T47D (cell line): ENCODE data around the gene PGAM1.

ENCODE experiments used
- DNase-seq, 2 experiments: peaks; one replicate each; pipeline versions ENCODE4 v3.0.0 to v3.0.0-alpha.2; 2011 to 2012; ENCODE audit warnings: low read depth in 1 of 2, low spot score in 1 of 2
- JUND ChIP-seq: IDR thresholded peaks from 2 replicates; pipeline ENCODE4 v1.6.1; 2012; ENCODE audit warnings: low read depth
- in situ Hi-C: cut with HindIII; loops from 2 replicates; pipeline ENCODE4 v1.10.0; 2016; ENCODE audit warnings: low sequenced_read_pairs, low pct_unique_long_range_greater_than_20kb

Gene PGAM1

GRCh38 chr10:97425964-97426775, at the start of gene PGAM1:
PGAM1 (plus strand) TSS chr10:97426191; CDS start chr10:97426308, 117 bp downstream.
- in situ Hi-C loops: no loop called here
- peak; percentile 99 for DNase-seq
- no peak for TF ChIP-seq JUND

GRCh38 chr10:97376413-97376812, 49.6 kb upstream of the PGAM1 start:
- no peak for TF ChIP-seq JUND
- in situ Hi-C loops: no loop called here
- DNase-seq: peak in 1 of 2 experiments; percentile 11

GRCh38 chr10:97378933-97379921, 46.8 kb upstream of the PGAM1 start:
- in situ Hi-C loops: no loop called here
- TF ChIP-seq JUND: no peak
- DNase-seq: no peak

- no peak for DNase-seq
- in situ Hi-C loops: no loop called here
- no peak for TF ChIP-seq JUND
Measured at GRCh38 chr10:97380516-97380915, 45.5 kb upstream of the PGAM1 start.

GRCh38 chr10:97381626-97382025, 44.4 kb upstream of the PGAM1 start:
- no peak for TF ChIP-seq JUND
- in situ Hi-C loops: no loop called here
- DNase-seq: no peak

GRCh38 chr10:97383159-97383558, 42.8 kb upstream of the PGAM1 start:
- in situ Hi-C loops: no loop called here
- DNase-seq: no peak
- TF ChIP-seq JUND: no peak

- DNase-seq: no peak
- in situ Hi-C loops: no loop called here
- no peak for TF ChIP-seq JUND
Measured at GRCh38 chr10:97384156-97384555, 41.8 kb upstream of the PGAM1 start.

- no peak for DNase-seq
- in situ Hi-C loops: no loop called here
- TF ChIP-seq JUND: no peak
Measured at GRCh38 chr10:97384641-97385040, 41.4 kb upstream of the PGAM1 start.

GRCh38 chr10:97385565-97385964, 40.4 kb upstream of the PGAM1 start:
- in situ Hi-C loops: no loop called here
- DNase-seq: no peak
- no peak for TF ChIP-seq JUND

- no peak for DNase-seq
- in situ Hi-C loops: no loop called here
- TF ChIP-seq JUND: no peak
Measured at GRCh38 chr10:97388152-97388551, 37.8 kb upstream of the PGAM1 start.

- in situ Hi-C loops: no loop called here
- DNase-seq: no peak
- no peak for TF ChIP-seq JUND
Measured at GRCh38 chr10:97390091-97390490, 35.9 kb upstream of the PGAM1 start.

GRCh38 chr10:97393034-97393573, 32.9 kb upstream of the PGAM1 start:
- in situ Hi-C loops: no loop called here
- TF ChIP-seq JUND: no peak
- no peak for DNase-seq

- no peak for TF ChIP-seq JUND
- in situ Hi-C loops: no loop called here
- no peak for DNase-seq
Measured at GRCh38 chr10:97396056-97396455, 29.9 kb upstream of the PGAM1 start.
